A549 (cell line): Measurements from ENCODE around the gene CSMD2. TPM values are rescaled to one million over a fixed set of nuclear protein-coding genes. Genes with fewer than 3 reads are reported as not detected.
A peak's percentile ranks its signal among the peaks of the same experiment; 100 is the strongest.

Experiments
- ATAC-seq, 2 experiments: fragments of 200-7000 bp in 1 of 2; fragments of >200 bp in 1 of 2; cut with Nextera tagmentation in 1 of 2; cut with Tn5 transposase in 1 of 2; 3 replicates each; pipeline versions ENCODE4 v1.8.0 to v1.9.1; 2018 to 2020; ENCODE audit warnings: mild to moderate bottlenecking in 1 of 2, moderate library complexity in 1 of 2
- CTCF ChIA-PET: fragments of 300-600 bp; sonication (Branson Sonifier 250); formaldehyde crosslinking; extraction: SDS; loops from one replicate; lab custom pipeline; 2021; ENCODE audit warnings: antibody characterized with exemption, inconsistent platforms; lab: Yijun Ruan, JAX
- POLR2A ChIA-PET: fragments of 350-600 bp; formaldehyde crosslinking; extraction: SDS; loops from one replicate; lab custom pipeline; 2021; ENCODE audit warnings: antibody characterized with exemption, inconsistent platforms; lab: Yijun Ruan, JAX
- DNase-seq, 2 experiments: peaks; one replicate each; pipeline versions ENCODE4 v3.0.0 to v3.0.0-alpha.2; 2011 to 2016; ENCODE audit warnings: low read depth in 1 of 2, low spot score in 1 of 2
- FAIRE-seq: peaks from 2 replicates; lab custom pipeline; 2011; peaks lifted over from hg19 to GRCh38; lab: Jason Lieb, UNC
- H3K27ac ChIP-seq, 2 experiments: fragments of >200 bp; sonication (Bioruptor Twin); formaldehyde crosslinking; 3 replicates each; pipeline ENCODE4 v1.5.1; 2016 to 2017
- H3K4me1 ChIP-seq: fragments of >200 bp; sonication (Bioruptor Twin); formaldehyde crosslinking; 3 replicates; pipeline ENCODE4 v1.6.1; 2016
- H3K4me2 ChIP-seq: fragments of >200 bp; sonication (Bioruptor Twin); formaldehyde crosslinking; 3 replicates; pipeline ENCODE4 v1.6.1; 2016
- H3K4me3 ChIP-seq: fragments of >200 bp; sonication (Bioruptor Twin); formaldehyde crosslinking; 3 replicates; pipeline ENCODE4 v1.5.1; 2016
- H3K9me3 ChIP-seq: fragments of >200 bp; sonication (Bioruptor Twin); formaldehyde crosslinking; 3 replicates; pipeline ENCODE4 v1.6.1; 2016
- BHLHE40 ChIP-seq: IDR thresholded peaks from 2 replicates; pipeline ENCODE4 v1.6.1; 2012; ENCODE audit warnings: low read depth, low read length, inconsistent platforms
- CBX8 ChIP-seq: fragments of 200-600 bp; sonication (generic); IDR thresholded peaks from 2 replicates; pipeline ENCODE4 v1.6.1; 2016
- CEBPB ChIP-seq, 2 experiments: fragments of >200 bp in 1 of 2; sonication (Bioruptor Twin) in 1 of 2; formaldehyde crosslinking in 1 of 2; IDR thresholded peaks; 2 replicates each; pipeline ENCODE4 v1.6.1; 2012 to 2016
- CHD2 ChIP-seq: fragments of 150-350 bp; IDR thresholded peaks from 2 replicates; pipeline ENCODE4 v1.6.1; 2014; ENCODE audit warnings: low read length; ENCODE audit not compliant: partially characterized antibody
- ESRRA ChIP-seq: fragments of 150-350 bp; IDR thresholded peaks from 2 replicates; pipeline ENCODE4 v1.6.1; 2014; ENCODE audit warnings: mild to moderate bottlenecking, low read length, borderline replicate concordance
- KDM5A ChIP-seq: fragments of 200-600 bp; sonication (generic); IDR thresholded peaks from 2 replicates; pipeline ENCODE4 v1.6.1; 2016; ENCODE audit warnings: antibody characterized with exemption, mild to moderate bottlenecking
- MAFK ChIP-seq: fragments of 450-650 bp; IDR thresholded peaks from 2 replicates; pipeline ENCODE4 v1.6.1; 2014; ENCODE audit not compliant: partially characterized antibody
- POLR2A ChIP-seq: IDR thresholded peaks from 2 replicates; pipeline ENCODE4 v1.6.1; 2012; ENCODE audit warnings: mild to moderate bottlenecking, low read length
- RARB ChIP-seq: fragments of 250-450 bp; sonication (Bioruptor Pico); IDR thresholded peaks from 2 replicates; pipeline ENCODE4 v1.8.0; 2021; ENCODE audit warnings: mild to moderate bottlenecking, moderate library complexity
- RCOR1 ChIP-seq: fragments of 150-350 bp; IDR thresholded peaks from 2 replicates; pipeline ENCODE4 v1.6.1; 2014; ENCODE audit warnings: antibody characterized with exemption, low read length, low read depth
- RFX5 ChIP-seq: fragments of 450-650 bp; IDR thresholded peaks from 2 replicates; pipeline ENCODE4 v1.7.1; 2014; ENCODE audit warnings: antibody characterized with exemption, mild to moderate bottlenecking, moderate library complexity
- RNF2 ChIP-seq: fragments of 200-600 bp; sonication (generic); IDR thresholded peaks from 2 replicates; pipeline ENCODE4 v1.6.1; 2016; ENCODE audit warnings: low read depth, mild to moderate bottlenecking, antibody characterized with exemption, moderate library complexity, borderline replicate concordance
- ZC3H11A ChIP-seq: fragments of 450-650 bp; IDR thresholded peaks from 2 replicates; pipeline ENCODE4 v1.6.1; 2014; ENCODE audit warnings: antibody characterized with exemption, mild to moderate bottlenecking
- ZNF302 ChIP-seq: fragments of 250-450 bp; sonication (Bioruptor Pico); IDR thresholded peaks from 2 replicates; pipeline ENCODE4 v1.9.0; 2021; ENCODE audit warnings: inconsistent platforms, mild to moderate bottlenecking, moderate library complexity
- ZSCAN20 ChIP-seq: fragments of 250-450 bp; sonication (Bioruptor Pico); IDR thresholded peaks from 2 replicates; pipeline ENCODE4 v1.8.0; 2022; ENCODE audit warnings: mild to moderate bottlenecking, moderate library complexity
- WGBS: methylation state at CpG from one replicate; pipeline ENCODE4 v1.1.6; 2017; ENCODE audit errors: missing lambda C conversion rate; 5-methylcytosine and 5-hydroxymethylcytosine counted together
- polyA plus RNA-seq, 4 experiments: library from polyadenylated mRNA; depleted of rRNA in 3 of 4; stranded (reverse); fragments of >200 nt; fragmentation: RNase III in 1 of 4; extraction: RNeasy Plus Mini Kit Qiagen cat#74134 plus additional on column Dnase treatment in 1 of 4; gene quantifications; 2 replicates in 3 of 4; 3 replicates in 1 of 4; pipeline ENCODE4 v1.2.3, GENCODE V29; 2011 to 2017
- TF ChIP-seq, protein P1 (sequence below): IDR thresholded peaks from 2 replicates; pipeline ENCODE4 v1.6.1; 2012; ENCODE audit warnings: low read depth, borderline replicate concordance
- TF ChIP-seq, protein P2 (sequence below): fragments of 200-600 bp; sonication (generic); IDR thresholded peaks from 2 replicates; pipeline ENCODE4 v1.6.1; 2016; ENCODE audit warnings: antibody characterized with exemption, mild to moderate bottlenecking, moderate library complexity

The CSMD2 gene
- polyA plus RNA-seq, 2 of the 4 experiments (the other 2 are of a cell fraction), result not detected

DNA sequence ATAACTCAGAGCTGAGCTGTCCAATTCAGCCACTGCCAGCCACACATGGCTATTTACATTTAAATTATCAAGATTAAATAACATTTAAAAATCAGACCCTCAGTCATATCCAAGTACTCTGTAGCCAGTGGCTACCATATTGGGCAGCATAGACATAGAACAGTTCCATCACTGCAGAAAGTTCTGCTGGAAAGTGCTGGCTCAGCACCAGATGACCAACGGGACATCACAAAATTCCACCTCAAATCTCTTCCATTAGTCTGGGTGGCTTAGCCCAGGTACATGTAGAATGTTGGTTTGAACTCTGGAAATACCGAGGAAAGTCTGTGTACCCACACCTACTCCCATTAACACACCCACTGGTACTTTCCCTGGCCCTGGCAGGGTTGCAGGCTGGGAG, 563.3 kb downstream of the CSMD2 start:
- TF ChIP-seq MAFK (peak; percentile 45), CEBPB (IDR thresholded peaks at IDR 0.05) (no peak)
- TF ChIP-seq, all 56 proteins: peak for 1
- FAIRE-seq, result no peak
- no peaks in the 10 kb centered on the region for H3K9me3 ChIP-seq
- ATAC-seq, result no peak
- CTCF ChIA-PET, result interaction anchor here (1.4 kb wide), 1 partner anchor 11 kb away, joined by 4 read pairs; no protein-coding TSS in a partner anchor
- no peak overlapping the region for H3K4me3 ChIP-seq
- POLR2A ChIA-PET, result no interaction called here
- H3K4me2 ChIP-seq, result no peak overlapping the region
- 0% methylated on average over 2 of the region's 2 CpGs for WGBS
- DNase-seq, result no peak
- H3K27ac ChIP-seq, result no peak overlapping the region
- H3K4me1 ChIP-seq, result no peaks in the 10 kb centered on the region

- POLR2A ChIA-PET, result no interaction called here
- FAIRE-seq, result no peak
- H3K4me3 ChIP-seq, result no peak overlapping the region
- CTCF ChIA-PET, result interaction anchor here (1.4 kb wide), 1 partner anchor 14 kb away, joined by 6 read pairs; no protein-coding TSS in a partner anchor
- no peak for ATAC-seq
- H3K27ac ChIP-seq, result no peak overlapping the region
- WGBS, result 33% methylated on average over 7 of the region's 7 CpGs
- no peak overlapping the region for H3K4me2 ChIP-seq
- TF ChIP-seq CBX8, result no peak
- no peak for TF ChIP-seq ZC3H11A
- TF ChIP-seq, protein P1, sequence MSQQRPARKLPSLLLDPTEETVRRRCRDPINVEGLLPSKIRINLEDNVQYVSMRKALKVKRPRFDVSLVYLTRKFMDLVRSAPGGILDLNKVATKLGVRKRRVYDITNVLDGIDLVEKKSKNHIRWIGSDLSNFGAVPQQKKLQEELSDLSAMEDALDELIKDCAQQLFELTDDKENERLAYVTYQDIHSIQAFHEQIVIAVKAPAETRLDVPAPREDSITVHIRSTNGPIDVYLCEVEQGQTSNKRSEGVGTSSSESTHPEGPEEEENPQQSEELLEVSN, result no peak
- TF ChIP-seq BHLHE40, result no peak
- no peak for DNase-seq
- H3K9me3 ChIP-seq, result no peaks in the 10 kb centered on the region
- H3K4me1 ChIP-seq, result no peaks in the 10 kb centered on the region
These were observed 565.4 kb downstream of the CSMD2 start for GRCh38 chr1:33599516-33600115.

GRCh38 chr1:33588726-33589125, 576.3 kb downstream of the CSMD2 start:
- WGBS, result 74% methylated on average over 7 of the region's 7 CpGs
- no peak overlapping the region for H3K4me2 ChIP-seq
- H3K4me1 ChIP-seq, result no peaks in the 10 kb centered on the region
- FAIRE-seq, result no peak
- TF ChIP-seq ZNF302 (CRISPR knock-in tag), result no peak
- TF ChIP-seq RNF2, result no peak
- no peak for TF ChIP-seq KDM5A
- TF ChIP-seq RCOR1, result no peak
- no peak for TF ChIP-seq CBX8
- TF ChIP-seq RFX5, result no peak
- no peak for TF ChIP-seq ESRRA
- TF ChIP-seq RARB (CRISPR knock-in tag), result no peak
- no peak for TF ChIP-seq POLR2A
- TF ChIP-seq CHD2, result no peak
- no peak for TF ChIP-seq ZC3H11A
- TF ChIP-seq ZSCAN20 (CRISPR knock-in tag), result no peak
- TF ChIP-seq, protein P2, sequence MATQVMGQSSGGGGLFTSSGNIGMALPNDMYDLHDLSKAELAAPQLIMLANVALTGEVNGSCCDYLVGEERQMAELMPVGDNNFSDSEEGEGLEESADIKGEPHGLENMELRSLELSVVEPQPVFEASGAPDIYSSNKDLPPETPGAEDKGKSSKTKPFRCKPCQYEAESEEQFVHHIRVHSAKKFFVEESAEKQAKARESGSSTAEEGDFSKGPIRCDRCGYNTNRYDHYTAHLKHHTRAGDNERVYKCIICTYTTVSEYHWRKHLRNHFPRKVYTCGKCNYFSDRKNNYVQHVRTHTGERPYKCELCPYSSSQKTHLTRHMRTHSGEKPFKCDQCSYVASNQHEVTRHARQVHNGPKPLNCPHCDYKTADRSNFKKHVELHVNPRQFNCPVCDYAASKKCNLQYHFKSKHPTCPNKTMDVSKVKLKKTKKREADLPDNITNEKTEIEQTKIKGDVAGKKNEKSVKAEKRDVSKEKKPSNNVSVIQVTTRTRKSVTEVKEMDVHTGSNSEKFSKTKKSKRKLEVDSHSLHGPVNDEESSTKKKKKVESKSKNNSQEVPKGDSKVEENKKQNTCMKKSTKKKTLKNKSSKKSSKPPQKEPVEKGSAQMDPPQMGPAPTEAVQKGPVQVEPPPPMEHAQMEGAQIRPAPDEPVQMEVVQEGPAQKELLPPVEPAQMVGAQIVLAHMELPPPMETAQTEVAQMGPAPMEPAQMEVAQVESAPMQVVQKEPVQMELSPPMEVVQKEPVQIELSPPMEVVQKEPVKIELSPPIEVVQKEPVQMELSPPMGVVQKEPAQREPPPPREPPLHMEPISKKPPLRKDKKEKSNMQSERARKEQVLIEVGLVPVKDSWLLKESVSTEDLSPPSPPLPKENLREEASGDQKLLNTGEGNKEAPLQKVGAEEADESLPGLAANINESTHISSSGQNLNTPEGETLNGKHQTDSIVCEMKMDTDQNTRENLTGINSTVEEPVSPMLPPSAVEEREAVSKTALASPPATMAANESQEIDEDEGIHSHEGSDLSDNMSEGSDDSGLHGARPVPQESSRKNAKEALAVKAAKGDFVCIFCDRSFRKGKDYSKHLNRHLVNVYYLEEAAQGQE, result no peak
- TF ChIP-seq, all 56 proteins: peak for 0
- Histone ChIP-seq H3K27ac (no peak overlapping the region), H3K4me3 (no peak overlapping the region), H3K9me3 (no peaks in the 10 kb centered on the region)
- ChIA-PET CTCF (interaction anchor here (1.4 to 1.6 kb wide), 2 partner anchors 25 to 44 kb away, joined by 3 to 4 read pairs; no protein-coding TSS in a partner anchor), POLR2A (no interaction called here)
- DNase-seq, result no peak
- no peak for ATAC-seq
